Measurements from ENCODE around the gene MPPE1. TPM values are rescaled to one million over a fixed set of nuclear protein-coding genes. Genes with fewer than 3 reads are reported as not detected.

MPPE1 gene
- total RNA-seq, 2 experiments from 2014 or later: 26.5 to 40.1 TPM

- no peaks in the 10 kb centered on the region for H3K9me2 ChIP-seq (ENCODE audit: insufficient read depth, low read length)
- ChIA-PET CTCF (ENCODE audit: unreplicated experiment) (no interaction called here), POLR2A (no interaction called here)
- H2AFZ ChIP-seq (ENCODE audit: low read length): peak overlapping the region; percentile 90
- peak overlapping the region; percentile 80 for H3K27ac ChIP-seq (ENCODE audit: low read depth, low read length, poor library complexity, severe bottlenecking)
- TF ChIP-seq CTCF (conservative IDR thresholded peaks at IDR 0.05; ENCODE audit: low read length): no peak
- TF ChIP-seq EZH2phosphoT487 (IDR thresholded peaks at IDR 0.05; ENCODE audit: borderline replicate concordance, low read depth, low read length): no peak
- no TSS peak for BruUV-seq (replicated peaks)
- peak overlapping the region; percentile 82 for H3K4me2 ChIP-seq (ENCODE audit: low read length)
- no peak for DNase-seq (ENCODE audit: low spot score)
- peaks cover 16% of the 10 kb centered on the region for H3K4me1 ChIP-seq (ENCODE audit: insufficient read depth, low read length, poor library complexity, severe bottlenecking)
- H3K4me3 ChIP-seq (ENCODE audit: low read depth, low read length, poor library complexity, severe bottlenecking): peak overlapping the region; percentile 78
- H4K20me1 ChIP-seq (ENCODE audit: insufficient read depth, low read length): no peaks in the 10 kb centered on the region
- peaks cover 7% of the 10 kb centered on the region; the same call in 1 of the 2 replicates for H3K36me3 ChIP-seq (ENCODE audit: insufficient read depth, low read length)
- intact Hi-C loops (cut with micrococcal nuclease; ENCODE audit: unreplicated experiment): no loop called here
- H3K79me2 ChIP-seq (ENCODE audit: insufficient read depth, low read depth, low read length): peaks cover 12% of the 10 kb centered on the region; the same call in 1 of the 2 replicates
- no peaks in the 10 kb centered on the region for H3K9me3 ChIP-seq (ENCODE audit: low read length)
Measured at GRCh38 chr18:11906926-11907874, 917 bp downstream of the MPPE1 start.

DNA sequence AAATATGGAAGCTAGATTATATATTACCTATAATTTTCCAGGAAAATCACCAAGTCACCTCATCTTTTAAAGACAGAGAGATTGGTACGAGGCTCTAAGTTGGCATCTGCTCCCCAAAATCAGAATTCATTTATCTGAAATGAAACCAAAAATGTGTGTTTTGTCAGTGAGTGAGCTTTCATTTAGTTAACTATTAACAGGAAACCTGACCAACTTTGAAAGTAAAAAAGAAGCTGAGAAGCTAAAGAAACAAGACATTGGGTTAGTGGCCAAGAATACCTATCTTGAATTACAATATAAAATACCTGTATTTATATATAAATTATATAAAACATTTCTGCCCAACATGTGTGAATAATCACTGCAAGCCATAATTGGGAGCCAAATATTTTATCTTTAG lies 1.9 kb downstream of the MPPE1 start:
- no peak overlapping the region for H3K4me2 ChIP-seq (ENCODE audit: low read length)
- TF ChIP-seq CTCF (conservative IDR thresholded peaks at IDR 0.05; ENCODE audit: low read length): no peak
- TF ChIP-seq EZH2phosphoT487 (IDR thresholded peaks at IDR 0.05; ENCODE audit: borderline replicate concordance, low read depth, low read length): no peak
- H3K36me3 ChIP-seq (ENCODE audit: insufficient read depth, low read length): peaks cover 12% of the 10 kb centered on the region; the same call in 1 of the 2 replicates
- BruUV-seq (replicated peaks): no TSS peak
- H2AFZ ChIP-seq (ENCODE audit: low read length): no peak overlapping the region
- no peaks in the 10 kb centered on the region for H3K9me2 ChIP-seq (ENCODE audit: insufficient read depth, low read length)
- no peak for DNase-seq (ENCODE audit: low spot score)
- H4K20me1 ChIP-seq (ENCODE audit: insufficient read depth, low read length): no peaks in the 10 kb centered on the region
- peaks cover 16% of the 10 kb centered on the region for H3K4me1 ChIP-seq (ENCODE audit: insufficient read depth, low read length, poor library complexity, severe bottlenecking)
- H3K79me2 ChIP-seq (ENCODE audit: insufficient read depth, low read depth, low read length): peaks cover 12% of the 10 kb centered on the region; the same call in 1 of the 2 replicates
- intact Hi-C loops (cut with micrococcal nuclease; ENCODE audit: unreplicated experiment): no loop called here
- no peak overlapping the region for H3K27ac ChIP-seq (ENCODE audit: low read depth, low read length, poor library complexity, severe bottlenecking)
- ChIA-PET POLR2A (interaction anchor here (0.6 to 1.1 kb wide), 3 partner anchors 10 to 67 kb away, joined by 3 to 4 read pairs (median 3); no protein-coding TSS in a partner anchor), CTCF (ENCODE audit: unreplicated experiment) (interaction anchor here (0.8 kb wide), 1 partner anchor 44 kb away, joined by 3 read pairs; no protein-coding TSS in a partner anchor)
- no peak overlapping the region for H3K4me3 ChIP-seq (ENCODE audit: low read depth, low read length, poor library complexity, severe bottlenecking)
- no peaks in the 10 kb centered on the region for H3K9me3 ChIP-seq (ENCODE audit: low read length)

All from OCI-LY7 (cell line).